Testis (tissue), 3 donors: ENCODE measurements around the gene NOX3. TPM values are rescaled to one million over a fixed set of nuclear protein-coding genes. Genes with fewer than 3 reads are reported as not detected.
A peak's percentile ranks its signal among the peaks of the same experiment; 100 is the strongest.
"Not testable (repeated sequence)": the region's sequence is repeated elsewhere in the genome, so short reads cannot be mapped to it uniquely, and the experiment has no call there.

Experiments
- DNase-seq: peaks from one replicate; pipeline ENCODE4 v3.0.0-alpha.2; 2019
- H3K27ac ChIP-seq, 2 donors: fragments of 200-600 bp; sonication (generic); one replicate each; pipeline ENCODE4 v1.5.1; 2019
- H3K27me3 ChIP-seq: fragments of 200-600 bp; sonication (generic); one replicate; pipeline ENCODE4 v1.5.1; 2019
- H3K36me3 ChIP-seq: fragments of 200-600 bp; sonication (generic); one replicate; pipeline ENCODE4 v1.5.1; 2017; ENCODE audit warnings: low read depth; ENCODE audit errors: missing control alignments
- H3K4me1 ChIP-seq: fragments of 200-600 bp; sonication (generic); one replicate; pipeline ENCODE4 v1.5.1; 2019
- H3K4me3 ChIP-seq, 2 donors: fragments of 200-600 bp; sonication (generic); one replicate each; pipeline ENCODE4 v1.5.1; 2017 to 2019
- H3K9me3 ChIP-seq: fragments of 200-600 bp; sonication (generic); one replicate; pipeline ENCODE4 v1.5.1; 2017
- POLR2A ChIP-seq: fragments of 450-650 bp; IDR thresholded peaks from one replicate; pipeline ENCODE4 v1.6.1; 2017; ENCODE audit warnings: antibody characterized with exemption, mild to moderate bottlenecking, moderate library complexity
- WGBS, 2 donors: methylation state at CpG; one replicate each; pipeline ENCODE4 v1.1.5; 2018; 5-methylcytosine and 5-hydroxymethylcytosine counted together
- intact Hi-C: fragments of 100-400 bp; cut with DNase I; formaldehyde crosslinking; loops from one replicate; pipeline ENCODE4 v1.15.1; 2023; ENCODE audit warnings: low total_unique reads
- polyA plus RNA-seq: library from polyadenylated mRNA; stranded (reverse); fragments of 350-450 nt; fragmentation: Illumina TruSeq; extraction: RNeasy Lipid Tissue Mini Kit (QIAGEN cat#74804); gene quantifications from one replicate; pipeline ENCODE4 v1.2.3, GENCODE V29; 2014; ENCODE audit warnings: low read depth, low replicate concordance; ENCODE audit not compliant: insufficient read depth
- total RNA-seq, 2 donors: library from RNA; depleted of rRNA; stranded (reverse); fragments of >200 nt; gene quantifications; one replicate each; pipeline ENCODE4 v1.2.3, GENCODE V29; 2016
- TF ChIP-seq, protein P1 (sequence below), 3 experiments: fragments of 450-650 bp in 2 of 3; fragments of 200-600 bp in 1 of 3; sonication (generic) in 1 of 3; IDR thresholded peaks; one replicate each; pipeline ENCODE4 v1.5.1; 2016 to 2019; ENCODE audit warnings: antibody characterized with exemption in 3 of 3, mild to moderate bottlenecking in 2 of 3, moderate library complexity in 1 of 3

NOX3 gene
- total and polyA plus RNA-seq, 3 donors from 2014 or later: not detected

DNA sequence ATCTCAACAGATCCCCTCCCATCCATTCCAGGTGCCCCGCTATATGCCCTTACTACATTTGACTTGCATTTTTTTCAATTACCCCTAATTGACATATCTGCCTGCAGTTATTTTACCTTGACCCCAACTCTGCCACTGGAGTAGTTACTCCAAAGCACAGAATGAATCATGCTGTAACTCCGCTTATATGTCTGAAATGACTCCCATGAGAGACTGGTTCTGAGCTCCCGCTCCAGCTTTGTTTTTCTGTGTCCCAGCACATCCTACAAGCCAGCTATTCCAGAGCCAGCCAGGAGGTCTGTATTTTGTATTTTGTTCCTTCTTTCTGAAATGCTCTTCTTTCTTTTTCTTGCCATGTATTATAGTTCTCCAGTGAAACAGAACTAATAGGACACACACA is 10.9 kb upstream of the NOX3 start:
- no peak for DNase-seq
- TF ChIP-seq, protein P1, sequence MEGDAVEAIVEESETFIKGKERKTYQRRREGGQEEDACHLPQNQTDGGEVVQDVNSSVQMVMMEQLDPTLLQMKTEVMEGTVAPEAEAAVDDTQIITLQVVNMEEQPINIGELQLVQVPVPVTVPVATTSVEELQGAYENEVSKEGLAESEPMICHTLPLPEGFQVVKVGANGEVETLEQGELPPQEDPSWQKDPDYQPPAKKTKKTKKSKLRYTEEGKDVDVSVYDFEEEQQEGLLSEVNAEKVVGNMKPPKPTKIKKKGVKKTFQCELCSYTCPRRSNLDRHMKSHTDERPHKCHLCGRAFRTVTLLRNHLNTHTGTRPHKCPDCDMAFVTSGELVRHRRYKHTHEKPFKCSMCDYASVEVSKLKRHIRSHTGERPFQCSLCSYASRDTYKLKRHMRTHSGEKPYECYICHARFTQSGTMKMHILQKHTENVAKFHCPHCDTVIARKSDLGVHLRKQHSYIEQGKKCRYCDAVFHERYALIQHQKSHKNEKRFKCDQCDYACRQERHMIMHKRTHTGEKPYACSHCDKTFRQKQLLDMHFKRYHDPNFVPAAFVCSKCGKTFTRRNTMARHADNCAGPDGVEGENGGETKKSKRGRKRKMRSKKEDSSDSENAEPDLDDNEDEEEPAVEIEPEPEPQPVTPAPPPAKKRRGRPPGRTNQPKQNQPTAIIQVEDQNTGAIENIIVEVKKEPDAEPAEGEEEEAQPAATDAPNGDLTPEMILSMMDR (IDR thresholded peaks at IDR 0.05): no peak
- TF ChIP-seq POLR2A: no peak
- H3K4me3 ChIP-seq: no peak overlapping the region
- intact Hi-C loops: no loop called here
- no peaks in the 10 kb centered on the region for H3K4me1 ChIP-seq
- no peak overlapping the region for H3K27ac ChIP-seq
- H3K36me3 ChIP-seq: no peaks in the 10 kb centered on the region
- no peaks in the 10 kb centered on the region for H3K27me3 ChIP-seq
- no peaks in the 10 kb centered on the region for H3K9me3 ChIP-seq
- WGBS, 2 donors: 78 to 86% methylated on average over 3 of the region's 3 CpGs

DNA sequence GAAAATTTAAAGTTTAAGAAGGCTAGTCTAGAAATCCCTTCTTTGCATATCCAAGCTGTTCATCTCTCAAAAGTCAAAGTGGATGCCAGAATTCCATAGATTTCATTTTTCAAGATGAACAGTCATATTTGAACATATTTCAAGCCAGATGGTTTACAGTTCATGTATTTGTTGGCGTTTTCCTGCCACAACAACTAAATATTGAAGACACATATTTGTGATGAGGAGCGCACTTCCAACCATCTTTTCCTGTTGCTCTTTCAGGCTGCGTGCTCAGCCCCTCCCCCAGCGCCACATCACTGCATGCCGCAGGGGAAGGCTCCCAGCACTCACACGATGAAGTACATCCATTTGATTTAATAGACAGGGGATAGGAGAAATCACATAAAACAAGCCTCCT is 5.9 kb upstream of the NOX3 start:
- Histone ChIP-seq H3K9me3 (no peaks in the 10 kb centered on the region), H3K36me3 (no peaks in the 10 kb centered on the region), H3K4me3 (no peak overlapping the region), H3K27ac (no peak overlapping the region), H3K4me1 (no peaks in the 10 kb centered on the region), H3K27me3 (no peaks in the 10 kb centered on the region)
- DNase-seq: no peak
- TF ChIP-seq, protein P1 (IDR thresholded peaks at IDR 0.05): no peak
- no peak for TF ChIP-seq POLR2A
- intact Hi-C loops: no loop called here
- 32 to 46% methylated on average over 6 of the region's 6 CpGs for WGBS, 2 donors

DNA sequence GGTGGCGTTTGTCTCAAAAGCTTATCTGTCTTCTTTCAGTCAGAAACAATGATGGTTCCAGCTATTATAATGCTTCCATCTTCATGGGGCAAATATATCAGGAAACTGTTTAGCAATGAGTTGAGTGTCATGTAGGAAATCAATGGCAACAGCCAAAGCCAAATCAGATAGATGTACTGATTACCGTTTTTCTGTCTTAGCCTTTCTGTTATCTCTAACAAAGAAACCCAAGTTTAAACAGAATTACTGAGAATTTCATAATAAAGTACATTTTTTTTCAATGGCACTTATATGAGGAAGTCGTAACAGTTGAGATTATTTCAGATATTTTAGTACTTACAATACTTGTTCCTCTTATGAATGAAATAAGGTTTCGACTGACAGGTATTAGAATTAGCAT is 1.2 kb downstream of the NOX3 start:
- intact Hi-C loops: no loop called here
- TF ChIP-seq, protein P1 (IDR thresholded peaks at IDR 0.05): no peak
- no peak for TF ChIP-seq POLR2A
- no peak overlapping the region for H3K4me3 ChIP-seq

GRCh38 chr6:155454008-155454407 is 1.6 kb downstream of the NOX3 start:
- intact Hi-C loops: no loop called here

More for the DNA sequence above, 1.2 kb downstream of the NOX3 start:
- Histone ChIP-seq H3K9me3 (no peaks in the 10 kb centered on the region), H3K4me1 (peaks cover 9% of the 10 kb centered on the region), H3K27me3 (no peaks in the 10 kb centered on the region), H3K27ac (no peak overlapping the region), H3K36me3 (no peaks in the 10 kb centered on the region)
- DNase-seq: no peak
- whole genome bisulfite sequencing, 2 donors: 75 to 80% methylated on average over 4 of the region's 4 CpGs

DNA sequence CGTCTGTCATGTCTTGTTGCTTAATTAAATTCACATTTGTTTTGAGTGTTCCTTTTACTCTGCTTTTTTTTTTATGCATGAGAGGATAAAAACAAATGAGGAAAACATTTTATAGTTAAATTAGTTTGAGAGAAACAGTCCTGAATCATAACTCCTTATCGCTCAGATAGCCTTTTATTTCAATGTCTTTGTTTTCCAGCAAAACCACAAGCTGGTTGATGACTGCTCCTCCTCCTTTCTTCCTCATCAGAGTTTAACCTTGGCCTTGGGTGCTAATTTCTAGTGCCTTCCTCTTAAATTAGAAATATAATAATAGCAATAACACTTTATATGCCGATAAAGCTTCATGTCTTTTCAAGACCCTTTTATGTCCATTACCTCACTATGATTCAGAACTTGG is 3.1 kb downstream of the NOX3 start:
- 48 to 51% methylated on average over 3 of the region's 3 CpGs for WGBS, 2 donors
- Histone ChIP-seq H3K9me3 (no peaks in the 10 kb centered on the region), H3K27me3 (no peaks in the 10 kb centered on the region), H3K4me1 (peaks cover 18% of the 10 kb centered on the region), H3K36me3 (no peaks in the 10 kb centered on the region), H3K4me3 (no peak overlapping the region), H3K27ac (peak overlapping the region in 1 of 2 donors; percentile 7)
- no peak for TF ChIP-seq POLR2A
- TF ChIP-seq, protein P1 (IDR thresholded peaks at IDR 0.05): no peak
- no peak for DNase-seq
- intact Hi-C loops: no loop called here

More at GRCh38 chr6:155454008-155454407, 1.6 kb downstream of the NOX3 start:
- Histone ChIP-seq H3K27me3 (no peaks in the 10 kb centered on the region), H3K4me1 (peaks cover 13% of the 10 kb centered on the region), H3K9me3 (no peaks in the 10 kb centered on the region), H3K4me3 (no peak overlapping the region), H3K27ac (no peak overlapping the region), H3K36me3 (no peaks in the 10 kb centered on the region)
- TF ChIP-seq, protein P1 (IDR thresholded peaks at IDR 0.05): no peak
- WGBS, 2 donors: 83 to 95% methylated on average over 1 of the region's 1 CpG
- DNase-seq: no peak

GRCh38 chr6:155451530-155451929 is 4.1 kb downstream of the NOX3 start:
- WGBS, 2 donors: 80 to 94% methylated on average over 7 of the region's 7 CpGs

More at GRCh38 chr6:155451530-155451929, 4.1 kb downstream of the NOX3 start:
- DNase-seq, H3K27me3 ChIP-seq, H3K4me3 ChIP-seq, H3K27ac ChIP-seq, intact Hi-C loops, H3K9me3 ChIP-seq, H3K36me3 ChIP-seq: not testable (repeated sequence)
- peaks cover 18% of the 10 kb centered on the region for H3K4me1 ChIP-seq
